Measurements from ENCODE around the gene LDHD.

- peak; percentile 85 to 94 for TF ChIP-seq CTCF (conservative IDR thresholded peaks at IDR 0.05 in 1 of 2, IDR thresholded peaks at IDR 0.05 in 1 of 2; ENCODE audit: extremely low read depth in 1 of 2, insufficient read depth in 1 of 2, low read depth in 1 of 2, low read length in 2 of 2)
- TF ChIP-seq EZH2 (IDR thresholded peaks at IDR 0.05; ENCODE audit: borderline replicate concordance, low read length), result no peak
These were observed 5.7 kb downstream of the LDHD start for GRCh38 chr16:75110637-75111513.

Measured in mammary epithelial cell (primary cell).